Measurements from ENCODE around the gene ARPC3.
"Not testable (repeated sequence)": the region's sequence is repeated elsewhere in the genome, so short reads cannot be mapped to it uniquely, and the experiment has no call there.

Gene ARPC3

DNA sequence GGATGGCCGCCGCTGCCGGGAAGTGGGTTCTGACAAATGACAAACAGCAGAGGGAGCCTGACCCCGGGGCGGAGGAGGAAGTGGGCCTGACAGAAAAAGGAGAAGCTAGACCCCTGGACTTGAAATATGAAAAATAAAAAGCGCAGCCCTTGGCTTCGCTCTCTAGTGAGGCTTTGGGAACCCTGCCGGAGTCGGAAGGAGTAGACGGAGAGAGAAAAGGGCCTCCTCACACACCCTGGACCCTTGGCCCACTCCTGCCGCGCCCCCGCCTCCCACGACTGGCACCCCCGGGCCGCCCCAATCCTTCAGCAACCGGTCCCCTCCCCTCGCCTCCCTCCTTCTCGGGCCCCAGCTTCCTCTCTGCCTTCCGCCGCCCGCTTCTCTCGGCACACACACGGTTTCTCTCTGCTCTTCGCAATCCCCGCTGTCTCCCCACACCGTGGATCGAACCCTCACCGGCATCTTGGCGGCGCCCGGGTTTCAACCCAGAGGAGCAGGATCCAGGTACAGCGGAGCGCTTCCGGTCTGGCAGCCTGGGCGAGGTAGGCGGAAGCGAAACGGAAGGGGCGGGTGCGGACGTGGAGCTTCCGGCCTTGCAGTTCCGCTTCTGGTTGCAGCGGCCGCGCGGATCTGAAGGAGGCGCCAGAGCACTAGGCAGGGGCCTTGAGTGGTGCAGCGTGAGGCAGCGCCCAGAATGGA is at the start of gene ARPC3:
ARPC3 (minus strand) TSS at position 539 of the 699 bp plus-strand sequence; CDS start at position 462, 77 bp downstream.
- DNase-seq (ENCODE audit: low spot score) = peak; percentile 93

DNA sequence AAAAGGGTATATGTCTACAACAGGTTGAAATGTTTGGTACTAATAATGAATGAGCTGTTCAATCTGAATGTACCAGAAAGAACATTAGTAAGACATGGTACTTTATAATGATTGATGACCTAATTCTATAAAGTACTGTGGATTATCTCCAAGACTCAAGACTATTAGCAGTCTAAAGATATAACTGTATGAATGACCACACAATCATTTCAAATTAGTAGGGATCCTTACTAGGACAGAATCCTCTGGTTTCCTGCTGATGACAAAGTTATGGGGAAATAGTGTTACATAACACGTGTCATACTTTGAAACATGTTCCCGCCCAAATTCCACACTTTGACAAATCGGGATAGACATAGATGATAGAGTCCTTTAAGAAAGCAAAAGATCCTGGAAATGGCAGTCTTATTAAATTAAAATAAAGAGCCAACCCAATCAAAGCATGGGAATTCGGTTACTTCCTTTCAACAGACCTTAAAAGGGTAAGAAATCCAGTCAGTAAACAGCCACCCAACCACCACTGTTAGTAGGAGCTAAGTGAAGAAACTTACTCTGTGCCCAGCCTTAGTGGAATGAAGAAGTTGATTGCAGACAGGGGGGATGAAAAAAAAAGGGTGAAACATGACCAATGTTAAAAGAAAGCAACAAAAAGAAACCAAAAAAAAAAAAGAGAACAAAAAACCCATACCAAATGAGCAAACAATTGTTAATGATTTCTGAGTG is 49.0 kb upstream of the ARPC3 start:
- DNase-seq (ENCODE audit: low spot score) = no peak

DNA sequence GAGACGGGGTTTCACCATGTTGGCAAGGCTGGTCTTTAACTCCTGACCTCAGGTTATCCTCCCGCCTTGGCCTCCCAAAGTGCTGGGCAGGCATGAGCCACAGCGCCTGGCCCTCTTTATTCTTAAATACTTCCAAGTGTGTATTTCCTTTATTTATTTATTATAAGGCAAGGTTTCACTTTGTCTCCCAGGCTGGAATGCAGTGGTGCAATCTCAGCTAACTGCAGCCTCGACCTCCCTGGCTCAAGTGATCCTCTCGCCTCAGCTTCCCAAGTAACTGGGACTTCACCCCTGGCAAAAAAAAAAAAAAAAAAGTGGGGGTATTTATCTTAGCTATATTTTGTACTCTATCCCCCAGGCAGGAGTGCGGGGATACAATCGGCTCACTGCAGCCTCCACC is 25.3 kb upstream of the ARPC3 start:
- DNase-seq (ENCODE audit: low spot score) = no peak

GRCh38 chr12:110468214-110469048 is 18.3 kb upstream of the ARPC3 start, which contains the start of the genes FAM216A and GPN3:
TSS of gene FAM216A (plus strand) at chr12:110468845. CDS start at chr12:110468876, 31 bp downstream.
TSS of gene GPN3 (minus strand) at chr12:110468257. CDS start at chr12:110468203, 54 bp downstream.
- peak; percentile 97 for DNase-seq (ENCODE audit: low spot score)

DNA sequence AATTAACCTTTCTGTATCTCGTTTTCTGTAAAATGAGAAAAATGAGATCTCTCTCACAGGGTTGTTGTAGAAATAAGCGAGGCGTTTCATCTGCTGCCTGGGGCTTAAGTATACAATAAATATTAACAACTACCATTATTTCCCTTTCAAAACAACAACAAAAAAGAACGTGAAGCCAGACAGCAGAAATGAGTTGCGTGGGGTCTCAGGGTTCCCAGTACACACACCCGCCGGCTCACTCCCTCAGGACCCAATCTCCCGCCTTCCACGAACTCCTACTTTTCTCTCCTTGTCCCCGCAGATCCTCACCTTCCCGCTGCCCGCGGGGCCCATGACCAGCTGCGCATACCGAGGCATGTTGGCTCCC is 17.7 kb upstream of the ARPC3 start:
- no peak for DNase-seq (ENCODE audit: low spot score)

GRCh38 chr12:110466791-110467190 is 16.7 kb upstream of the ARPC3 start:
- no peak for DNase-seq (ENCODE audit: low spot score)

GRCh38 chr12:110465765-110466164 is 15.6 kb upstream of the ARPC3 start:
- not testable (repeated sequence) for DNase-seq (ENCODE audit: low spot score)

DNA sequence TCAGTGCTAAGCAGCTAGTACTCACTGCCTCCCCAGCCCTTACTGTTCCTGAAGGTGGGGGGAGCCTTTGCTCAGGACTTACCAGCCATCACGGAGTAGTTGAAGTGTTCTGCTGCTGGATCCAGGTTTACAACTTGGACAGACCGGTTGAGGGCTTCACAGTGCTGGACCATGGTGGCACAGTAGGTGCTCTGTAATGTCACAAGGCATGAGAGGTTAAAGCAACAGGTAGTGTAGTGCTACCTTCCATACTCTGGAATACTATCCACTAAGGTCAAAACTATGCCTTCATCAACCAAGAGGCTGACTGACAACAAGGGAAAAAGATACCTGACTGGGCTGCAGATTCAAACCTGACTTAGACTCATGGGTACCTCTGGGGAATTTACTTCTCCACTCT is 14.9 kb upstream of the ARPC3 start:
- no peak for DNase-seq (ENCODE audit: low spot score)

DNA sequence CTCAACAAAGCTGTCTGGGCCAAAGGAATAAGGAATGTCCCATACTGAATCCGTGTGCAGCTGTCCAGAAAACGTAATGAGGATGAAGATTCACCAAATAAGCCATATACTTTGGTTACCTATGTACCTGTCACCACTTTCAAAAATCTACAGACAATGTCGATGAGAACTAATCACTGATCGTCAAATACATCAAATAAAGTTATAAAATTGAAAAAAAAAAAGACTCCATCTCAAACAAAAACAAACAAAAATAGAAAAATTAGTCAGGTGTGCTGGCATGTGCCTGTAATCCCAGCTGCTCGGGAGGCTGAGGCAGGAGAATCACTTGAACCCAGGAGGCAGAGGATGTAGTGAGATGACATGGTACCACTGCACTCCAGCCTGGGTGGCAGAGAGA is 11.1 kb upstream of the ARPC3 start:
- DNase-seq (ENCODE audit: low spot score) = not testable (repeated sequence)

DNA sequence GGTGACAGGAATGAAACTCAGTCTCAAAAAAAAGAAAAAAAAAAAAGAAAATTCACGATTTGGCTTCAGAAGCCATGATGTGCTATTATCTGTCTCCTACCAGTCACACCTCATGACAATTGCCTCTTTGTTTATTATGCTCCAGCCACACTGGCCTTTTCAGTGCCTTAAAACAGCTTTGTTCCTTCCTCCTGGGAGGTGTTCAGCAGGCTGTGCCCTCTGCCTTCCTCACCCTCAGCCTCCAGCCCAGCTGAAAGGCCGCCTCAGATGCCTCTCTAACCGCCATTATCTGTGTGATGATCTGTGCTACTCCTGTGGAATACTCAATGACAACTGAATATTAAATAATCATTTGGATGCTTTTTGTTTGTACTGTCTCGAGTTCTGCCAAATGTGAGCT is 8.6 kb upstream of the ARPC3 start:
- peak; percentile 60 for DNase-seq (ENCODE audit: low spot score)

DNA sequence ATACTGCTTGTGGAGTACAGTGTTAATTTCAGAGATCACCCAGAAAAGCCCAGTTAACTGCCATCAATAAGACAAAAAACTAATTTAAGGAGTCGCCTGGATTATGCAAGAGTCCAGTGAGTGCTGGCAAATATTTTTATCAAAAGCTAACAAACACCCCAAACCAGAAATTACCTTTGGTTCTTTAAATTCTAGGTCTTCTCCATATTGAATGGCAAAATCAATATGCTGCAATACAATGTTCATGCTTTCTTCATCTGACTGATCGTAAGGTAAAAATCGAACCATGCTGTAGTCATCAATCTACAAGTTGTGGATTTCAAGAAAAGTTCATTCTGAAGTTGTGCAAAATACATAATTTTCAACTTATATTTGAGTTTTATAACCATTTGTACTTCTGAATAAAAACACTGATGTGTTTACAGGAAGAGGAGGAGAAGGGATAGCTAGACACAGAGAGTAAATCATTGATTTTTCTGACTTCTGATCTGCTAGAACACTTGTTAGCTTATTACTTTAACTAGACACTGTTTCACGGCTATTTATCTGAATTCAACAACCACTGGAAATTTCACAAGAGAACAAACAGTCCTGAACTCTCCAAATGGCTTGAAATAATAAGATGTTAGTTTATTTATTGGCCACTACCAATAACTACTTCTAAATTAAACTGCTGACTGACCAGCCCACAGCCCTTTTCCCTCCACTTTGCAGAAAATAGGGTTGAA is 3.6 kb upstream of the ARPC3 start:
- no peak for DNase-seq (ENCODE audit: low spot score)

DNA sequence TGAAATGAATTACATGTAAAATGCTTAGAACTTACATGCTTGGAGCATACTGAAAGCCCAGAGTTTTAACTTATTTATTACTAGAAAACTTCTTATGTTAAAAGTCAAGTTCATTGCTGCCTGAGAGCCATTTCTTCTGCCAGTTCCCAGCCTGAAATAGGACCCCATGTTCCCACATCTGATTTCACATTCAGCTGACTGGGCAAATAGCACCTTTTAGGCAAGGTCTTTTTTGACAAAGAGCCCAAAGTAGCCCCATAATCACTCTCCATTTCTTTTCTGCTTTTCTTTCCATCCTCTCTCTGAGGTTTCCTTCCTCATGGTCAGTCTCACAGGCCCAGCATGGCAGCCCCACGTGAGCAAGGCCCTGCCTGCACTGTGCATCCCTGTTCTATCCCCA is 1.1 kb upstream of the ARPC3 start:
- no peak for DNase-seq (ENCODE audit: low spot score)

DNA sequence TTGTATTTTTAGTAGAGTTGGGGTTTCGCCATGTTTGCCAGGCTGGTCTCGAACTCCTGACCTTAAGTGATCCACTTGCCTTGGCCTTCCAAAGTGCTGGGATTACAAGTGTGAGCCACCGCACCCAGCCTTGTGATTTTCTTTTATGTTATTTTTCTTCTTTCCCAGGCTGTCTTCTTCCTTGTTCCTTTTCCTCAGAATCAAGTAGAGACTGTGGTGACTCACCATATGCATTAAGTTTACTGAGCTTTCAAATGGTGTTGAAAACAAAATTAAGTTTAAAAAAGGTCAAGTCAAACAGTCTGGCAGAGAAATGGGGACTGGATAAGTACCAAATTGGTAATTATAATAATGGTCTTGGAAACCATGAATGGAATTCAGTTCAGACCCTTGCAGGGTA is 5.7 kb downstream of the ARPC3 start:
- no peak for DNase-seq (ENCODE audit: low spot score)

GRCh38 chr12:110436231-110436630 is 13.9 kb downstream of the ARPC3 start:
- no peak for DNase-seq (ENCODE audit: low spot score)

DNA sequence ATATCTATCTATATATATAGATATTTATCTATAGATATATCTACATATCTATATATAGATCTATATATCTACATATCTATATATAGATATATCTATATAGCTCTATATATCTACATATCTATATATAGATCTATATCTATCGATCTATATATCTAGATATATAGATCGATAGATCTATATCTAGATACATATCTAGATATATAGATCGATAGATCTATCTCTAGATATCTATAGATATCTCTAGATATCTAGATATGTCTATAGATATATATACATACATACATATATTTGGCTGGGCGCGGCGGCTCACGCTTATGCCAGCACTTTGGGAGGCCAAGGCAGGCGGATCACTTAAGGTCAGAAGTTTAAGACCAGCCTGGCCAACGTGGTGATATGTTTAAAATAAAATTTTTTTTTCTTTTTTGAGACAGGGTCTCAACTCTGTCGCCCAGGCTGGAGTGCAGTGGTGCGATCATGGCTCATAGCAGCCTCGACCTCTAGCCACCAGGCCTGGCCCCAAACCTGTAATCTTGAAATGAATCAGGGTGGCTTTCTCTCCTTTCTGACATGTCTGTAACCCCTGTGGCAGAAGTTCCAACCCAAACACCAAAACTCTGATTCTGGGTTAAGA is 18.1 kb downstream of the ARPC3 start:
- DNase-seq (ENCODE audit: low spot score) = no peak

DNA sequence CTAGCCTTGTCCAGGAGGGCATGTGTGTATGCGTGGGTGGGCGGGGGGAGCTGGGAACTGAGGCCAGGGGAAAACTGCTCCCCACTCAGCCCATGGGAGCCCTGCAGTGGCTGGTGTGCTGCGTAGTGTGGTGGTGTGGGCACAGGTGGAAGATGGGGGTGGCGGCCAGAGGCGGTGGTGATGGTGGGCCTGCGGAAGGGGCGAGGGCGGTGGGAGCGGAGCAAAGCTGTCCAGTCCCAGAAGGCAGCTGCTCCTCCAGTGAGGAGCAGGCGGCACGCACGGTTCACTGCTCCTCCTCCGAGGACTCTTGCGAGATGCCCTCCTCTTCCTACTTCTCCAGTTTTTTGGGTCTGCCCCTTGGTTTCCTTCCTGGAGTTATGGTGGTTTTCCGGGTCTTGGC is 20.5 kb downstream of the ARPC3 start:
- not testable (repeated sequence) for DNase-seq (ENCODE audit: low spot score)

GRCh38 chr12:110426406-110426805 is 23.7 kb downstream of the ARPC3 start:
- no peak for DNase-seq (ENCODE audit: low spot score)

DNA sequence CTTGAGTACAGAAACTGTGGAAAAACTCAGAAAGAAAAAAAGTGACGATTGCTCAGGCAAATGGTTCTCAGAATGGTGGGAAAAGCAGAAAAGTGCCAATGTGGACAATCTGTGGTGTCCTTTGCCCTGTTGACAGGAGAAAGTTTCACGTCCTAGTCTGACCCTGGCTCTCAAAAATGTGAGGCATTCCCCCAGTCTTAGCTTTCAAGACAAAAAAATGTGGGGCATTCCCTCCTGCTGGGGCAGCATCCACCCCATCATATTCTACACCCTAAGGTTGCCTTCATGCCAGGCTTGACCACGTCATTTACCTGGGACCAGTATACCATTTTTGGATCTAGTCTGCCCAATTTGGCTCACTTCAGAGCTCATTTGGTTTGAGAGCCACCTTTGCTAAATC is 25.9 kb downstream of the ARPC3 start:
- no peak for DNase-seq (ENCODE audit: low spot score)

GRCh38 chr12:110421701-110422100 is 28.4 kb downstream of the ARPC3 start:
- no peak for DNase-seq (ENCODE audit: low spot score)

GRCh38 chr12:110421159-110421661 is 28.9 kb downstream of the ARPC3 start:
- no peak for DNase-seq (ENCODE audit: low spot score)

DNA sequence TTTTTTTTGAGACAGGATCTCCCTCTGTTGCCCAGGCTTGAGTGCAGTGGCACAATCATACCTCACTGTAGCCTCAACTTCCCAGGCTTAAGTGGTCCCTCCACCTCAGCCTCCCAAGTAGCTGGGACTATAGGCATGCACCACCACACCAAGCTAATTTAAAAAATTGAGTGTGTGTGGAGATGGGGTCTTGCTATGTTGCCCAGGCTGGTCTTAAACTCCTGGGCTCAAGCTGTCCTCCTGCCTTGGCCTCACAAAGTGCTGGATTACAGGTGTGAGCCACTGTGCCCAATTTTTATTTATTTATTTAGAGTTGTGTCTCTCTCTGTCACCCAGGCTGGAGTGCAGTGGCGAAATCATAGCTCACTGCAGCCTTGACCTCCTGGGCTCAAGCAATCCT is 29.5 kb downstream of the ARPC3 start:
- DNase-seq (ENCODE audit: low spot score) = not testable (repeated sequence)

Data from globus pallidus (tissue), 1 donor.